Measurements from ENCODE around the gene BHMT2.

Gene BHMT2

DNA sequence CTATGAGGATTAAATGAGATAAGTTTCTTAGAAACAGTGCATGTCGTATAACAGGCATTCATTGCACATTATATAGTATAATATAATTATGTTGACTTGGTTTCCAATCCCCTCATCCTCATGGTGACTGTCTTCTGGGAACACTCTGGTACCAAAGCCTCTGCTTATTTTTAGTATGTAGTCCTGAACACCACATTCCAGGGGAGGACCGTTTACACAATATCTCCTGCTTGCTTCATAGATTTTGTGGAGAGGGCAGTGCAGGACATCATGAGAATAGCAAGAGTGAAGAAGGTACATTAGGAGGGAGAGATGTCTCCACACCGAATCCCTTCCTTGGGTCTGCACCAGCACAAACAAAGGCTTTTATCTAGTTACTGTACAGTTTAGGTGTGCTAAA is 21.5 kb downstream of the BHMT2 start:
- in situ Hi-C loops (cut with MboI; ENCODE audit: low sequenced_read_pairs, unreplicated experiment) = no loop called here
- DNase-seq (ENCODE audit: low spot score) = no peak
- TF ChIP-seq CTCF (IDR thresholded peaks at IDR 0.05; ENCODE audit: borderline replicate concordance, control extremely low read depth, extremely low read depth, insufficient read depth, missing control alignments) = no peak

GRCh38 chr5:79093762-79094161 is 24.2 kb downstream of the BHMT2 start:
- no peak for DNase-seq (ENCODE audit: low spot score)
- no peak for TF ChIP-seq CTCF (IDR thresholded peaks at IDR 0.05; ENCODE audit: borderline replicate concordance, control extremely low read depth, extremely low read depth, insufficient read depth, missing control alignments)
- in situ Hi-C loops (cut with MboI; ENCODE audit: low sequenced_read_pairs, unreplicated experiment) = no loop called here

GRCh38 chr5:79105868-79106267 is 36.3 kb downstream of the BHMT2 start:
- no peak for DNase-seq (ENCODE audit: low spot score)
- in situ Hi-C loops (cut with MboI; ENCODE audit: low sequenced_read_pairs, unreplicated experiment) = no loop called here
- no peak for TF ChIP-seq CTCF (IDR thresholded peaks at IDR 0.05; ENCODE audit: borderline replicate concordance, control extremely low read depth, extremely low read depth, insufficient read depth, missing control alignments)

- TF ChIP-seq CTCF (IDR thresholded peaks at IDR 0.05; ENCODE audit: borderline replicate concordance, control extremely low read depth, extremely low read depth, insufficient read depth, missing control alignments) = no peak
- in situ Hi-C loops (cut with MboI; ENCODE audit: low sequenced_read_pairs, unreplicated experiment) = no loop called here
- DNase-seq (ENCODE audit: low spot score) = no peak
Observed at GRCh38 chr5:79107020-79107796, 37.6 kb downstream of the BHMT2 start.

DNA sequence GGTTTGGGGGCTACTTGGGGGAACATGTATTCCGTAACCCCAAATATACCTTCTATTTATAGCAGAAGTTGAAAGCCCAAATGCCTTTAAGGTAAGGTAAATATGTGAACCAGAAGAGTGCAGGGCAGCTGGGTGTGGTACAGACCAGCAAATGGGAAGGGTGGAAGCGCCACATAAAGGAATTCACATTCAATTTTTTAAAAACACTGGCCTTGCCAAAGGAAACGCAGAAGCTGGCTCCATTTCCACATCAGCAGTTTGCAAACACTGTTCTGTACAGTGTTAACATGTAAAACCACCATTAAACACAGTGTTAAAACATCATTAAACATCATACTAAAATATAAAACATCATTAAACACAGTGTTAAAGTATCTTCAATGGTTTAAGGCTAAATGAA is 38.5 kb downstream of the BHMT2 start:
- in situ Hi-C loops (cut with MboI; ENCODE audit: low sequenced_read_pairs, unreplicated experiment) = no loop called here
- no peak for DNase-seq (ENCODE audit: low spot score)
- TF ChIP-seq CTCF (IDR thresholded peaks at IDR 0.05; ENCODE audit: borderline replicate concordance, control extremely low read depth, extremely low read depth, insufficient read depth, missing control alignments) = no peak

DNA sequence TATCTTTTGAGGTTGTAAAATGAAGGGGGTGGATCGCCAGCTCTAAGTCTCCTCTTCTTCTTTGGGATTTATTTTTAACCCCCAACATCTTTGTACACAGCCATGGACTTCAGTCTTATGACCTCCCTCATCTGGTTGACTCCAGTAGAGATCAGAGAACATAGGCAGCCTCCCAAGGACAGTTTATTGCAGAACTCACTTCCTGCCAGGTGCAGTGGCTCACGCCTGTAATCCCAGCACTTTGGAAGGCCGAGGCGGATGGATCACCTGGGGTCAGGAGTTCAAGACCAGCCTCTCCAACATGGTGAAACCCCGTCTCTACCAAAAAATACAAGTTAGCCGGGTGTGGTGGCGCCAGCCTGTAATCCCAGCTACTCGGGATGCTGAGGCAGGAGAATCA is 39.2 kb downstream of the BHMT2 start:
- TF ChIP-seq CTCF (IDR thresholded peaks at IDR 0.05; ENCODE audit: borderline replicate concordance, control extremely low read depth, extremely low read depth, insufficient read depth, missing control alignments) = no peak
- in situ Hi-C loops (cut with MboI; ENCODE audit: low sequenced_read_pairs, unreplicated experiment) = no loop called here
- no peak for DNase-seq (ENCODE audit: low spot score)

Data from GM13976 (cell line).